Measurements from ENCODE around the gene TAF8. TPM values are rescaled to one million over a fixed set of nuclear protein-coding genes. Genes with fewer than 3 reads are reported as not detected.

TAF8 gene
- total RNA-seq, 2 experiments from 2014 or later = 50.9 to 53.2 TPM

GRCh38 chr6:42133926-42134325 lies 83.6 kb downstream of the TAF8 start:
- no peak overlapping the region for H3K27ac Mint-ChIP-seq
- H3K36me3 Mint-ChIP-seq = no peaks in the 10 kb centered on the region
- DNase-seq (no peak), ATAC-seq (no peak)
- H3K9me3 Mint-ChIP-seq (ENCODE audit: low read depth) = no peaks in the 10 kb centered on the region
- CTCF ChIA-PET = interaction anchor here (1.3 kb wide), 1 partner anchor 30 kb away, joined by 5 read pairs; no protein-coding TSS in a partner anchor
- no peaks in the 10 kb centered on the region for H3K27me3 Mint-ChIP-seq
- no peak overlapping the region for H3K4me3 Mint-ChIP-seq
- H3K4me1 Mint-ChIP-seq = peaks cover 4% of the 10 kb centered on the region

DNA sequence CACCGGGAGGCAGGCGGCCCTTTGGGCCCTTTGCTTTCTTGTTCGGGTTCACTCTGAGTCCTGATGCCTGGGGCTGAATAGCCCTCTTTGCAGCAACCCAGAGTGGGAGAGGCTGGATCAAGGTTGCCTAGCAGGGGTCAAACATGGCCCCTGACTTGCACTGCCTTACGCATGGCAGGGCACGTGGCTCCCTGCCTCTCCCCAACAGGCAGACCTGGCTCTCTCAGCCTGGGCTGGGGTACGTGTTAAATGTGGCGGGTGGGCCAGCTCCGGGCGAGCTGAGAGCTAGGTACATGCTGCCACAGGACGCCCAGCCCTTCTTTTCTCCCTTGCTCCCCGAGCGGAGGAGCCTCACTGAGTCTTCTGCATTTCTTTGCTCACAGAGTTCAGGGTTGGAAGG lies 84.8 kb downstream of the TAF8 start:
- Mint-ChIP-seq H3K27ac (no peak overlapping the region), H3K9me3 (ENCODE audit: low read depth) (no peaks in the 10 kb centered on the region), H3K27me3 (no peaks in the 10 kb centered on the region), H3K4me1 (peaks cover 4% of the 10 kb centered on the region), H3K4me3 (no peak overlapping the region), H3K36me3 (no peaks in the 10 kb centered on the region)
- CTCF ChIA-PET = interaction anchor here (1.0 kb wide), 1 partner anchor 31 kb away, joined by 4 read pairs; no protein-coding TSS in a partner anchor
- DNase-seq (no peak), ATAC-seq (no peak)

DNA sequence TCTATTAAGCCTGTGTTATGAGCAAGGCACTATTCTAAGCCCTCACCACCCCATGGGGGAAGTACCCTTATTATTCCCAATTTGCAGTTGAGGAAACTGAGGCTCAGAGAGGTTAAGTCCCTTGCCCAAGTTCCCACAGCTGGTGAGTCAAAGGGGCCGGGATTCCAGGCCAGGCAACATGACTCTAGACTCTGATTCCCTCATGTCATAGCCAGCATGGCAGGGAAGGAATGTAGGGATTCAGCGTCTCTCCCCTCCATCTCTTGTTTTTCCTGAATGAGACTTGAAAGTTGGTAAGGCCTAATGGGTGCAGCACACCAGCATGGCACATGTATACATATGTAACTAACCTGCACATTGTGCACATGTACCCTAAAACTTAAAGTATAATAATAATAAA lies 85.4 kb downstream of the TAF8 start:
- CTCF ChIA-PET = interaction anchor here (1.0 to 1.2 kb wide), 2 partner anchors 31 to 79 kb away, joined by 3 to 4 read pairs; no protein-coding TSS in a partner anchor
- Mint-ChIP-seq H3K36me3 (no peaks in the 10 kb centered on the region), H3K4me3 (no peak overlapping the region), H3K9me3 (ENCODE audit: low read depth) (no peaks in the 10 kb centered on the region), H3K27me3 (peaks cover 3% of the 10 kb centered on the region), H3K27ac (no peak overlapping the region), H3K4me1 (peaks cover 4% of the 10 kb centered on the region)
- DNase-seq (no peak), ATAC-seq (no peak)

GRCh38 chr6:42136508-42137193 lies 86.3 kb downstream of the TAF8 start:
- H3K4me3 Mint-ChIP-seq = no peak overlapping the region
- no peaks in the 10 kb centered on the region for H3K9me3 Mint-ChIP-seq (ENCODE audit: low read depth)
- CTCF ChIA-PET = interaction anchor here (0.8 to 1.5 kb wide), 5 partner anchors 12 to 411 kb away, joined by 3 to 11 read pairs (median 6); no protein-coding TSS in a partner anchor
- H3K27ac Mint-ChIP-seq = no peak overlapping the region
- ATAC-seq (peak; percentile 61), DNase-seq (peak; percentile 49)
- H3K4me1 Mint-ChIP-seq = peaks cover 4% of the 10 kb centered on the region
- H3K27me3 Mint-ChIP-seq = peaks cover 12% of the 10 kb centered on the region
- no peaks in the 10 kb centered on the region for H3K36me3 Mint-ChIP-seq

Other genes with a start within 250 kb of the TAF8 start
- gene USP49, start 155.1 kb upstream of the TAF8 start, total RNA-seq = 1 to 10 TPM; 7.7 to 9.1 TPM
- gene MED20, start 129.4 kb upstream of the TAF8 start, total RNA-seq = 10 to 100 TPM; 21.9 to 25.6 TPM
- 10 to 100 TPM; 33.1 to 48.5 TPM for gene BYSL, start 129.0 kb upstream of the TAF8 start, total RNA-seq
- 100 to 1,000 TPM; 333 to 502 TPM for gene CCND3, start 108.7 kb upstream of the TAF8 start, total RNA-seq
- gene C6orf132, start 92.1 kb downstream of the TAF8 start, total RNA-seq = under 1 TPM; 0.16 to 0.18 TPM
- gene GUCA1A, start 122.8 kb downstream of the TAF8 start, total RNA-seq = not detected
- gene GUCA1B, start 144.4 kb downstream of the TAF8 start, total RNA-seq = 1 to 10 TPM in 1 of 2 experiments, under 1 TPM in 1; 0.94 to 1.8 TPM
- gene MRPS10, start 167.3 kb downstream of the TAF8 start, total RNA-seq = 10 to 100 TPM; 28.8 to 36.5 TPM